Hepatocyte (in vitro differentiated cells): ENCODE data around the gene KRT76. TPM values are rescaled to one million over a fixed set of nuclear protein-coding genes. Genes with fewer than 3 reads are reported as not detected.

Experiments used
- DNase-seq: peaks from one replicate; pipeline ENCODE4 v3.0.0-alpha.2; 2016; ENCODE audit warnings: low spot score
- H2AFZ ChIP-seq: fragments of 200-600 bp; sonication (generic); 2 replicates; pipeline ENCODE4 v1.6.0; 2016; ENCODE audit warnings: antibody characterized with exemption, mild to moderate bottlenecking
- H3K27ac ChIP-seq: fragments of 200-600 bp; sonication (generic); 2 replicates; pipeline ENCODE4 v1.5.1; 2016; ENCODE audit warnings: mild to moderate bottlenecking
- H3K27me3 ChIP-seq: fragments of 200-600 bp; sonication (generic); 2 replicates; pipeline ENCODE4 v1.6.1; 2016
- H3K36me3 ChIP-seq: fragments of 200-600 bp; sonication (generic); replicated peaks from 2 replicates; pipeline ENCODE4 v1.5.1; 2016; ENCODE audit warnings: low read depth; ENCODE audit not compliant: insufficient read depth
- H3K4me1 ChIP-seq: fragments of 200-600 bp; sonication (generic); 2 replicates; pipeline ENCODE4 v1.5.1; 2016; ENCODE audit warnings: mild to moderate bottlenecking, moderate library complexity; ENCODE audit not compliant: insufficient read depth
- H3K4me2 ChIP-seq: fragments of 200-600 bp; sonication (generic); 2 replicates; pipeline ENCODE4 v1.6.0; 2016
- H3K4me3 ChIP-seq: fragments of 200-600 bp; sonication (generic); 2 replicates; pipeline ENCODE4 v1.5.1; 2016; ENCODE audit warnings: mild to moderate bottlenecking
- H3K79me2 ChIP-seq: fragments of 200-600 bp; sonication (generic); 2 replicates; pipeline ENCODE4 v1.6.0; 2017; ENCODE audit warnings: mild to moderate bottlenecking
- H3K9me2 ChIP-seq: fragments of 200-600 bp; sonication (generic); replicated peaks from 2 replicates; pipeline ENCODE4 v1.6.0; 2017; ENCODE audit warnings: mild to moderate bottlenecking; ENCODE audit not compliant: insufficient read depth
- H3K9me3 ChIP-seq: fragments of 200-600 bp; sonication (generic); 2 replicates; pipeline ENCODE4 v1.5.1; 2016; ENCODE audit warnings: low read depth, mild to moderate bottlenecking
- H4K20me1 ChIP-seq: fragments of 200-600 bp; sonication (generic); 2 replicates; pipeline ENCODE4 v1.6.0; 2016; ENCODE audit warnings: mild to moderate bottlenecking; ENCODE audit not compliant: insufficient read depth, poor library complexity, severe bottlenecking
- CTCF ChIP-seq: fragments of 200-600 bp; sonication (generic); IDR thresholded peaks from 2 replicates; pipeline ENCODE4 v1.5.1; 2016; ENCODE audit warnings: antibody characterized with exemption, mild to moderate bottlenecking; ENCODE audit not compliant: poor library complexity
- EZH2 ChIP-seq: fragments of 200-600 bp; sonication (generic); IDR thresholded peaks from 2 replicates; pipeline ENCODE4 v1.6.1; 2016; ENCODE audit warnings: antibody characterized with exemption, mild to moderate bottlenecking, borderline replicate concordance
- EZH2phosphoT487 ChIP-seq: fragments of 200-600 bp; sonication (generic); IDR thresholded peaks from one replicate; pipeline ENCODE4 v1.6.1; 2018; ENCODE audit warnings: antibody characterized with exemption, mild to moderate bottlenecking, low read depth, moderate library complexity; ENCODE audit not compliant: unreplicated experiment, severe bottlenecking
- WGBS: methylation state at CpG from one replicate; pipeline ENCODE4 v1.1.6; 2016; ENCODE audit warnings: low lambda C conversion rate; ENCODE audit errors: missing lambda C conversion rate; 5-methylcytosine and 5-hydroxymethylcytosine counted together
- polyA plus RNA-seq: library from polyadenylated mRNA; unstranded; fragments of >200 nt; fragmentation: Nextera tagmentation; extraction: Ambion mirVana; gene quantifications from 2 replicates; pipeline ENCODE4 v1.2.1, GENCODE V29; 2016
- total RNA-seq: library from RNA; depleted of rRNA; stranded (reverse); fragments of >200 nt; gene quantifications from 2 replicates; pipeline ENCODE4 v1.2.3, GENCODE V29; 2014

The KRT76 gene
- total and polyA plus RNA-seq, 2 experiments from 2014 or later, result not detected

DNA sequence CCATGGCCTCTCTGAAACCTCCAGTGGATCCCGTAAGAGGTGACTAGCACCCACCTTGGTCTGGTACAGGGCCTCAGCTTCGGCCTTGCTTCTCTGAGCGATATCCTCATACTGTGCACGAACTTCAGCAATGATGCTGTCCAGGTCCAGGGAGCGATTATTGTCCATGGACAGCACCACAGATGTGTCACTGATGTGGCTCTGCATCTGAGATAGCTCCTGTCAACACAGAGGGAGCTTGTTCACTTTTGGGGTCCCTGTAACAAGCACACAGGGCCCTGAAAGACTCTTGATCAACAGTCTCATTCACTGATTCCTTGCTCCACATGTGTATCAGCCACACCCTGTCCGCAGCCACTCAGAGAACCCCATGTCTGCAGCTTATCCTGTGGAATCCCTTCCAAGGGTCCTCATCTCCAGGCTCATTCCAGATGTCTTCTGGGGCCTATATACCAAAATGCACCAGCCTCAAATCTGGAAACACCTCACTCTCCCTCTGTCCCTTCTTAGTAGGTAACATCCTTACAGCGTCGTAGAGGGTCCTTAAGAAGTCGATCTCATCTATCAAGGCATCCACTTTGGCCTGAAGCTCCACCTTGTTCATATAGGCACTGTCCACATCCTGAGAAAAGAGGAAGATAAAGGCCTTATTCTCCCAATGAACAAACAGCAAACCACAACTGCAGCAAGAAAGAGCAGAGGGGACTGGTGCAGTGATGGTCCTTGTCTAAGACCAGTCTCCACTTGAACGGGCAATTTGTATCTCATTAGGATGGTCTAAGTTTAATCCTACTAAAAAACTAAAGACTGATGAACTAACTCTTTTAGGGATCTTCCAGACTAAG is 15.3 kb upstream of the KRT76 start:
- Histone ChIP-seq H3K27me3 (no peaks in the 10 kb centered on the region), H3K36me3 (no peaks in the 10 kb centered on the region), H3K27ac (no peak overlapping the region), H3K9me3 (no peaks in the 10 kb centered on the region), H3K4me3 (no peak overlapping the region), H3K4me2 (no peak overlapping the region), H3K4me1 (peaks cover 5% of the 10 kb centered on the region), H3K79me2 (no peaks in the 10 kb centered on the region), H3K9me2 (no peaks in the 10 kb centered on the region), H2AFZ (no peak overlapping the region), H4K20me1 (no peaks in the 10 kb centered on the region)
- no peak for TF ChIP-seq EZH2phosphoT487
- no peak for TF ChIP-seq EZH2
- TF ChIP-seq CTCF, result no peak
- 88% methylated on average over 10 of the region's 10 CpGs for WGBS
- DNase-seq, result no peak

DNA sequence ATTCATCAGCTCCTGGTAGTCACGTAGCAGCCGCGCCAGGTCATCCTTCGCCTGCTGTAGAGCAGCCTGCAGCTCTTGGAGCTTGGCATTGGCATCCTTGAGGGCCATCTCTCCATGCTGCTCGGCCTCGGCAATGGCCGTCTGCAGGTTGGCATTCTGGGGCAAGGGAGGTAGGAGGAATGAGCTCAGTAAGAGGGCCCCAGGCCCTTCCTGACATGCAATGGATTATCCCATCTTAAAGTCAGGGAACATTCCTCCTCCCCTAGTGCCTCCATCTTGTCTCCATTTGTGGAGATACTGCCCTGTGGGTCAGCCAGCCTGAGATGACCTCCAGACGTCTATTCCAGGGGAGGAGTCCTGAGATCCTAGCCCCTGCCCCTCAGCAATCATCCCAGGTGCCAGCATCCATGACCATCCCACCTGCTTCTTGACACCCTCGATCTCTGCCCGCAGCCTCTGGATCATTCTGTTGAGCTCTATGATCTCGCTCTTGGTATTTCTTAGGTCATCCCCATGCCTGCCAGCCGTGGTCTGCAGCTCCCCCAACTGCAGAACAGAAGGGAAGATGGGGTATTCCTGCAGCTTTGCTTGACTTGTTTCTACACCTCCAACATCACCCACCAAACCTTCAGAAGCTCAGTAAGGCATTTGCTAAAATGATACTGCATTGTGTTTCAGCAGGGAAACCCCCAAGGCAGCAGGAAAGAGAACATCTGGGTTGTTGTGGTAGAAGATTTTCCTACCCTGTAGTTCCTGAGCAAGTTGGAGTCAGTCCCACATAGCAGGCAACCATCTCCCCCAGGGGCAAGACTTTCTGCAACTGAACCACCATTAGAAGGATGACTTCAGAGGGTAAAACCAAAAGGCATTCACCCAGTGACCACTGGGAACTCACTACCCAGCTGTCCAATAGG is 14.4 kb upstream of the KRT76 start:
- no peak overlapping the region for H3K4me2 ChIP-seq
- H3K4me1 ChIP-seq, result peaks cover 5% of the 10 kb centered on the region
- H2AFZ ChIP-seq, result no peak overlapping the region
- TF ChIP-seq CTCF (no peak), EZH2phosphoT487 (no peak), EZH2 (no peak)
- H4K20me1 ChIP-seq, result no peaks in the 10 kb centered on the region
- no peaks in the 10 kb centered on the region for H3K9me2 ChIP-seq
- DNase-seq, result no peak
- no peak overlapping the region for H3K27ac ChIP-seq
- no peaks in the 10 kb centered on the region for H3K36me3 ChIP-seq
- WGBS, result 93% methylated on average over 12 of the region's 12 CpGs
- no peaks in the 10 kb centered on the region for H3K79me2 ChIP-seq
- no peak overlapping the region for H3K4me3 ChIP-seq
- H3K27me3 ChIP-seq, result no peaks in the 10 kb centered on the region
- H3K9me3 ChIP-seq, result no peaks in the 10 kb centered on the region

GRCh38 chr12:52790427-52791270 is 13.5 kb upstream of the KRT76 start:
- no peaks in the 10 kb centered on the region for H3K9me3 ChIP-seq
- H3K4me2 ChIP-seq, result no peak overlapping the region
- H4K20me1 ChIP-seq, result no peaks in the 10 kb centered on the region
- no peaks in the 10 kb centered on the region for H3K9me2 ChIP-seq
- H3K27ac ChIP-seq, result no peak overlapping the region
- TF ChIP-seq EZH2 (no peak), EZH2phosphoT487 (no peak), CTCF (no peak)
- no peak overlapping the region for H2AFZ ChIP-seq
- H3K4me1 ChIP-seq, result peaks cover 5% of the 10 kb centered on the region
- no peaks in the 10 kb centered on the region for H3K79me2 ChIP-seq
- H3K27me3 ChIP-seq, result no peaks in the 10 kb centered on the region
- no peaks in the 10 kb centered on the region for H3K36me3 ChIP-seq
- 75% methylated on average over 19 of the region's 19 CpGs for whole genome bisulfite sequencing
- H3K4me3 ChIP-seq, result no peak overlapping the region
- no peak for DNase-seq
